ENCODE data around the gene LANCL1. TPM values are rescaled to one million over a fixed set of nuclear protein-coding genes. Genes with fewer than 3 reads are reported as not detected.

The LANCL1 gene
- total RNA-seq, 1 donor from 2014 or later: 38.7 TPM

DNA sequence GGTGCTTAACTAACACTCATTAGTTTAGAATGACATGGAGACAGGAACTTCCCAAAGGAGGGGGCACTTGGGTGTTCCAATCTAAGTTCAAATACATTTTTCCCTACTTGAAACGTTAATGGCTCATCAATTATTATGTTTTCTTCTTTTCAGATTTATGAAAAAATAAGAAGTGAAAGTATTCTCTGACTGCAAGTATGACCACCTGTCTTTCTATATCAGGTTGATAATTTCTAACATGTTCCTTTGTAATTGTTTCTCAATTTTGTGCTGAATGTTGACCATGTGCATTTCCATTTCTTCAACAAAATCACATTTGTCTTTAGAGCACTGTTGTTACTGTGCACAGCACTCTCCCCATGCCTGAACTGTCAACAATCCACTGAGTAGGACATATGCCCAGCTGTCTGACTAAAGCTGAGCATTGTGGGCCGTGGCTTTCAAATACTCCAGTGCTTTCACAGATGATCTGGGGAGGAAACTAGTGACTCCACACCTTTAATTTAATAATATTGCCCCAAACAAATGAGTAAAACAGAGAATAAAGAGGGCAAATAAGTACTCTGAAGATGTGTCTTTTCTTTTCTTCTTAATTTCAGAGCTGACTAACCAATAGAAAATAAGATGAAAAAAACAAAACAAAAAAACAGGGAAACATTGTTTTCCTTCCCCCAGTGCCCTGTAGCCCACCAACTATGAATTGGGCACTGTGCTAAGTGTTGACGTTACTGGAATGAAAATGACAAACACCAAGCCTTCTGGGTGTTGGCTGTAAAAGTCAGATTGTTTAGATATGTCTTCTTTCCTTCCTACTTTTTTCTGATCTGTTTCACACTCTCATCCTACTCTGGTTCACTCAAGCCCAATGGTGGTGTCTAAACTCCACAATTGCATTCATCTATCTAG is 16.0 kb downstream of the LANCL1 start:
- TF ChIP-seq, protein P1, sequence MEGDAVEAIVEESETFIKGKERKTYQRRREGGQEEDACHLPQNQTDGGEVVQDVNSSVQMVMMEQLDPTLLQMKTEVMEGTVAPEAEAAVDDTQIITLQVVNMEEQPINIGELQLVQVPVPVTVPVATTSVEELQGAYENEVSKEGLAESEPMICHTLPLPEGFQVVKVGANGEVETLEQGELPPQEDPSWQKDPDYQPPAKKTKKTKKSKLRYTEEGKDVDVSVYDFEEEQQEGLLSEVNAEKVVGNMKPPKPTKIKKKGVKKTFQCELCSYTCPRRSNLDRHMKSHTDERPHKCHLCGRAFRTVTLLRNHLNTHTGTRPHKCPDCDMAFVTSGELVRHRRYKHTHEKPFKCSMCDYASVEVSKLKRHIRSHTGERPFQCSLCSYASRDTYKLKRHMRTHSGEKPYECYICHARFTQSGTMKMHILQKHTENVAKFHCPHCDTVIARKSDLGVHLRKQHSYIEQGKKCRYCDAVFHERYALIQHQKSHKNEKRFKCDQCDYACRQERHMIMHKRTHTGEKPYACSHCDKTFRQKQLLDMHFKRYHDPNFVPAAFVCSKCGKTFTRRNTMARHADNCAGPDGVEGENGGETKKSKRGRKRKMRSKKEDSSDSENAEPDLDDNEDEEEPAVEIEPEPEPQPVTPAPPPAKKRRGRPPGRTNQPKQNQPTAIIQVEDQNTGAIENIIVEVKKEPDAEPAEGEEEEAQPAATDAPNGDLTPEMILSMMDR (IDR thresholded peaks at IDR 0.05; ENCODE audit: unreplicated experiment): no peak
- Mint-ChIP-seq H3K36me3 (ENCODE audit: low read depth, unreplicated experiment) (peaks cover 16% of the 10 kb centered on the region), H3K4me1 (ENCODE audit: unreplicated experiment) (no peaks in the 10 kb centered on the region), H3K27ac (ENCODE audit: unreplicated experiment) (no peak overlapping the region), H3K27me3 (ENCODE audit: unreplicated experiment) (no peaks in the 10 kb centered on the region), H3K4me3 (ENCODE audit: unreplicated experiment) (no peak overlapping the region), H3K9me3 (ENCODE audit: unreplicated experiment) (no peaks in the 10 kb centered on the region)
- DNase-seq (ENCODE audit: low spot score): no peak

DNA sequence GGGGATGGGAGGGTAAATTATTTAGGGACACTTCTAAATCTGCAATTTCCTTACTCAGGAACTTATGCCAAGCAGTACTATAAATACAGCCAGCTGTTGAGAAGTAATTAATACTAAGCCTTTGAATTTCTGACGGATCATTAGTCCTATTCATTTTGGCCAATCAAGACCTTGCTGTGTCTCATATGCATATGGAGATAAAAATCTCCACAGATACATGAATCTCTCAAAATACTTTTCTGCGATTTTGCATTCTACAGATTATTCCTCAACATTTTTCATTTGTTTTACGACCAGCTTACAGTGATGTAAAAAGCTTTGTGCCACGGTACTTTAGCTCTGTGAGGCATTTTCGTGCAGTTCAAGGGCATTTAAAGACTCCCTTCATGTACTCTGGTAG is 16.7 kb downstream of the LANCL1 start:
- H3K4me1 Mint-ChIP-seq (ENCODE audit: unreplicated experiment): no peaks in the 10 kb centered on the region
- no peak for DNase-seq (ENCODE audit: low spot score)
- H3K27me3 Mint-ChIP-seq (ENCODE audit: unreplicated experiment): no peaks in the 10 kb centered on the region
- H3K36me3 Mint-ChIP-seq (ENCODE audit: low read depth, unreplicated experiment): peaks cover 11% of the 10 kb centered on the region
- TF ChIP-seq, protein P1 (IDR thresholded peaks at IDR 0.05; ENCODE audit: unreplicated experiment): no peak
- no peak overlapping the region for H3K27ac Mint-ChIP-seq (ENCODE audit: unreplicated experiment)
- no peaks in the 10 kb centered on the region for H3K9me3 Mint-ChIP-seq (ENCODE audit: unreplicated experiment)
- no peak overlapping the region for H3K4me3 Mint-ChIP-seq (ENCODE audit: unreplicated experiment)

DNA sequence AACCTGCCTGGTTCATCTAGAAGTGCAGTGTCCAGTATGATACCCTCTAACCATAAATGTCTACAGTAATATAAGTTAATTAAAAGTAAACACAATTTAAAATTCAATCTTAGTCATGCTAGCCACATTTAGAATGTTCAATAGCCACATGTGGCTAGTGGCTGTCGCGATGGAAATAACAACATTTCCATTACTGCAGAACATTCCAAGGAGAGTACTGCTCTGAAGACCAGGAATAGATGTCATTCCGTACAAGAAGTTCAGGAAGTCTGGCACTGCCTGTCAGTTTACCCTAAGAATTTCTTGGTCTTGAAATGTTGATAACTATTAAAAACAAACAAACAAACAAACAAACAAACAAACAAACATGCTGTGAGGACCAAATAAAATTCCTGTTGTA is 17.2 kb downstream of the LANCL1 start:
- H3K27me3 Mint-ChIP-seq (ENCODE audit: unreplicated experiment): no peaks in the 10 kb centered on the region
- DNase-seq (ENCODE audit: low spot score): no peak
- H3K36me3 Mint-ChIP-seq (ENCODE audit: low read depth, unreplicated experiment): peaks cover 14% of the 10 kb centered on the region
- H3K4me1 Mint-ChIP-seq (ENCODE audit: unreplicated experiment): no peaks in the 10 kb centered on the region
- TF ChIP-seq, protein P1 (IDR thresholded peaks at IDR 0.05; ENCODE audit: unreplicated experiment): no peak
- no peak overlapping the region for H3K27ac Mint-ChIP-seq (ENCODE audit: unreplicated experiment)
- H3K4me3 Mint-ChIP-seq (ENCODE audit: unreplicated experiment): no peak overlapping the region
- H3K9me3 Mint-ChIP-seq (ENCODE audit: unreplicated experiment): no peaks in the 10 kb centered on the region

DNA sequence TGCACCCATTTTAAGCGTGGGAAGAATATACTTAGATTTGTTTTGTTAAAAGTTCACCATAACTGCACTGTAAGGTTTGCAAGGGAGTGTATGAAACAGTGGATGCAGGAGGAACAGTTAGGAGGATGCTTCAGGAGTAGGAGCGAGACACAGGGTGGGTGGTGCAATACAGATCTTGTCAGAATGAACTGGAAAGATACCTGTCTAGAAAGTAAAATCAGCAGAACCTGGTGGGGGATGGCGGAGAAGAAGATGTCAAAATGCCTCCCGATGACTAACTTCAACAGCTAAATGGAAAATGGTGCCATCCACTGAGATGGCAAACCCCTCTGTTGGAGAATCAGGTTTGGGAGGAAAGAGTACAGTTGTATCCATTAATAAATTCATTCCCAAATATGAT is 18.2 kb downstream of the LANCL1 start:
- no peak for DNase-seq (ENCODE audit: low spot score)
- H3K27ac Mint-ChIP-seq (ENCODE audit: unreplicated experiment): no peak overlapping the region
- no peak overlapping the region for H3K4me3 Mint-ChIP-seq (ENCODE audit: unreplicated experiment)
- TF ChIP-seq, protein P1 (IDR thresholded peaks at IDR 0.05; ENCODE audit: unreplicated experiment): no peak
- H3K9me3 Mint-ChIP-seq (ENCODE audit: unreplicated experiment): no peaks in the 10 kb centered on the region
- H3K4me1 Mint-ChIP-seq (ENCODE audit: unreplicated experiment): no peaks in the 10 kb centered on the region
- peaks cover 14% of the 10 kb centered on the region for H3K36me3 Mint-ChIP-seq (ENCODE audit: low read depth, unreplicated experiment)
- no peaks in the 10 kb centered on the region for H3K27me3 Mint-ChIP-seq (ENCODE audit: unreplicated experiment)

DNA sequence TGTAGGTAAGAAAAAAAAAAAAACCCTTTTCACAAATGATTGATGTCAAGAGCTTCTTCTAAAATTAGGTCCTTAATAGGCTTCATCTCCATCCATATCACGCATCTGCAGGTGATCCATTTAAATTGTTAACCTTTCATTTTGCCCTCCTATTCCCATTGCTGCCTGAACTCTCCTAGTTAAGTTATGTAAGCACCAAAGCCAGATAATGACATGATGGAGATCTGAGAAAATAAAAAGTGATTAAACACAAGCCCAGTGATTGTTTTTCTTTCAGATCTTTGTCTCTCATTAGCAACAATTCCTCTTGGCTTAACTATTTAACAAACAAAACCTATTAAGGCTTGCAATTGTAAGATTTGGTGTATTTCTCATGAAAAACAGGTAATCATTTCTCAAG is 20.0 kb downstream of the LANCL1 start:
- TF ChIP-seq, protein P1 (IDR thresholded peaks at IDR 0.05; ENCODE audit: unreplicated experiment): no peak
- Mint-ChIP-seq H3K4me1 (ENCODE audit: unreplicated experiment) (no peaks in the 10 kb centered on the region), H3K27ac (ENCODE audit: unreplicated experiment) (no peak overlapping the region), H3K36me3 (ENCODE audit: low read depth, unreplicated experiment) (peaks cover 14% of the 10 kb centered on the region), H3K9me3 (ENCODE audit: unreplicated experiment) (no peaks in the 10 kb centered on the region), H3K4me3 (ENCODE audit: unreplicated experiment) (no peak overlapping the region), H3K27me3 (ENCODE audit: unreplicated experiment) (no peaks in the 10 kb centered on the region)
- DNase-seq (ENCODE audit: low spot score): no peak
